DND-41 (cell line): ENCODE data around the gene PALM3.
A peak's percentile ranks its signal among the peaks of the same experiment; 100 is the strongest.

Source experiments
- ATAC-seq: fragments of 200-7000 bp; cut with Tn5 transposase; 3 replicates; pipeline ENCODE4 v1.9.1; 2021; ENCODE audit warnings: low read depth; ENCODE audit not compliant: insufficient read depth
- DNase-seq: peaks from one replicate; pipeline ENCODE4 v3.0.0-alpha.2; 2020
- H2AFZ ChIP-seq: 2 replicates; pipeline ENCODE4 v1.6.0; 2012; ENCODE audit warnings: low read depth, low read length
- H3K27ac ChIP-seq: 2 replicates; pipeline ENCODE4 v1.5.1; 2012; ENCODE audit warnings: low read length, inconsistent platforms
- H3K27me3 ChIP-seq: fragments of 200-600 bp; sonication (generic); 2 replicates; pipeline ENCODE4 v1.6.0; 2012; ENCODE audit warnings: low read length, mild to moderate bottlenecking, inconsistent platforms; ENCODE audit not compliant: insufficient read depth, poor library complexity
- H3K36me3 ChIP-seq: 2 replicates; pipeline ENCODE4 v1.5.1; 2012; ENCODE audit warnings: low read length, inconsistent platforms; ENCODE audit not compliant: insufficient read depth
- H3K4me1 ChIP-seq: 2 replicates; pipeline ENCODE4 v1.5.1; 2012; ENCODE audit warnings: mild to moderate bottlenecking, low read length; ENCODE audit not compliant: insufficient read depth
- H3K4me2 ChIP-seq: 2 replicates; pipeline ENCODE4 v1.6.0; 2012; ENCODE audit warnings: mild to moderate bottlenecking, moderate library complexity, low read length, inconsistent platforms; ENCODE audit not compliant: insufficient read depth
- H3K4me3 ChIP-seq, 2 experiments: fragments of 200-600 bp in 1 of 2; shearing (Covaris generic) in 1 of 2; 2 replicates each; pipeline ENCODE4 v1.5.1; 2012 to 2016; ENCODE audit warnings: inconsistent platforms in 2 of 2, low read length in 2 of 2, mild to moderate bottlenecking in 2 of 2, low read depth in 1 of 2, moderate library complexity in 1 of 2
- H3K79me2 ChIP-seq: 2 replicates; pipeline ENCODE4 v1.6.0; 2012; ENCODE audit warnings: low read length, inconsistent platforms; ENCODE audit not compliant: insufficient read depth
- H3K9ac ChIP-seq: 2 replicates; pipeline ENCODE4 v1.6.0; 2012; ENCODE audit warnings: low read depth, mild to moderate bottlenecking, inconsistent platforms, low read length, moderate library complexity
- H3K9me3 ChIP-seq: 2 replicates; pipeline ENCODE4 v1.5.1; 2012; ENCODE audit warnings: low read length, moderate library complexity, mild to moderate bottlenecking, inconsistent platforms; ENCODE audit not compliant: insufficient read depth, severe bottlenecking
- H4K20me1 ChIP-seq: 2 replicates; pipeline ENCODE4 v1.6.0; 2012; ENCODE audit warnings: low read length; ENCODE audit not compliant: insufficient read depth
- CTCF ChIP-seq: IDR thresholded peaks from 2 replicates; pipeline ENCODE4 v1.5.1; 2012; ENCODE audit warnings: borderline replicate concordance, low read length, moderate library complexity, mild to moderate bottlenecking; ENCODE audit not compliant: poor library complexity, severe bottlenecking; ENCODE audit errors: extremely low read depth
- EZH2 ChIP-seq: IDR thresholded peaks from 3 replicates; pipeline ENCODE4 v1.6.1; 2012; ENCODE audit warnings: borderline replicate concordance, low read depth, mild to moderate bottlenecking, moderate library complexity, low read length, inconsistent platforms; ENCODE audit not compliant: severe bottlenecking

The PALM3 gene

GRCh38 chr19:14072535-14073260 is 10.8 kb upstream of the PALM3 start, which contains the start of gene MISP3:
Gene MISP3 (plus strand): TSS chr19:14072786. CDS start chr19:14073310, 524 bp downstream.
- H4K20me1 ChIP-seq, result peaks cover 4% of the 10 kb centered on the region; the same call in 1 of the 2 replicates
- peak within 1 kb of the TSS; percentile 83 for H2AFZ ChIP-seq
- H3K9me3 ChIP-seq, result no peaks in the 10 kb centered on the region
- peaks cover 17% of the 10 kb centered on the region for H3K27me3 ChIP-seq
- H3K27ac ChIP-seq, result peak within 1 kb of the TSS; percentile 80
- H3K4me1 ChIP-seq, result peaks cover 35% of the 10 kb centered on the region
- DNase-seq, result peak; percentile 26
- peak; percentile 1; the same call in 1 of the 3 replicates for ATAC-seq
- TF ChIP-seq CTCF, result no peak
- TF ChIP-seq EZH2, result peak; percentile 94
- H3K79me2 ChIP-seq, result peaks cover 32% of the 10 kb centered on the region
- peak within 1 kb of the TSS; percentile 85 for H3K4me2 ChIP-seq
- H3K4me3 ChIP-seq, result peak within 1 kb of the TSS; percentile 83 to 92
- H3K36me3 ChIP-seq, result peaks cover 4% of the 10 kb centered on the region; the same call in 1 of the 2 replicates
- H3K9ac ChIP-seq, result peak within 1 kb of the TSS; percentile 78

- peaks cover 17% of the 10 kb centered on the region for H3K27me3 ChIP-seq
- H3K9ac ChIP-seq, result no peak overlapping the region
- H3K4me3 ChIP-seq, result no peak overlapping the region
- peaks cover 4% of the 10 kb centered on the region; the same call in 1 of the 2 replicates for H4K20me1 ChIP-seq
- no peak overlapping the region for H2AFZ ChIP-seq
- H3K27ac ChIP-seq, result no peak overlapping the region
- H3K79me2 ChIP-seq, result peaks cover 17% of the 10 kb centered on the region
- DNase-seq (no peak), ATAC-seq (no peak)
- TF ChIP-seq EZH2 (no peak), CTCF (no peak)
- peaks cover 27% of the 10 kb centered on the region for H3K4me1 ChIP-seq
- H3K4me2 ChIP-seq, result no peak overlapping the region
- H3K36me3 ChIP-seq, result peaks cover 4% of the 10 kb centered on the region; the same call in 1 of the 2 replicates
- no peaks in the 10 kb centered on the region for H3K9me3 ChIP-seq
These were observed 8.6 kb upstream of the PALM3 start for GRCh38 chr19:14070268-14071050.

- H3K4me3 ChIP-seq, result no peak overlapping the region
- H2AFZ ChIP-seq, result no peak overlapping the region
- no peaks in the 10 kb centered on the region for H3K9me3 ChIP-seq
- H4K20me1 ChIP-seq, result no peaks in the 10 kb centered on the region
- ATAC-seq (no peak), DNase-seq (no peak)
- H3K4me1 ChIP-seq, result no peaks in the 10 kb centered on the region
- TF ChIP-seq CTCF (no peak), EZH2 (no peak)
- H3K27me3 ChIP-seq, result no peaks in the 10 kb centered on the region
- H3K27ac ChIP-seq, result no peak overlapping the region
- H3K9ac ChIP-seq, result no peak overlapping the region
- H3K4me2 ChIP-seq, result no peak overlapping the region
- no peaks in the 10 kb centered on the region for H3K79me2 ChIP-seq
- H3K36me3 ChIP-seq, result no peaks in the 10 kb centered on the region
These were observed 4.3 kb upstream of the PALM3 start for GRCh38 chr19:14066134-14066533.
